Nephron (organoid): ENCODE results near the gene ASB2.

ENCODE experiments used
- H3K27ac Mint-ChIP-seq, 3 experiments: 2 replicates each; pipeline ENCODE4 v1.8.0; 2020; ENCODE audit warnings: mixed read lengths in 3 of 3, mild to moderate bottlenecking in 2 of 3, moderate library complexity in 1 of 3
- H3K27me3 Mint-ChIP-seq: 2 replicates; pipeline ENCODE4 v1.8.0; 2021; ENCODE audit warnings: low read depth, mild to moderate bottlenecking, moderate library complexity, mixed read lengths
- H3K36me3 Mint-ChIP-seq: 2 replicates; pipeline ENCODE4 v1.8.0; 2020; ENCODE audit warnings: low read depth, mixed read lengths
- H3K4me1 Mint-ChIP-seq: 2 replicates; pipeline ENCODE4 v1.8.0; 2020; ENCODE audit warnings: mixed read lengths
- H3K4me3 Mint-ChIP-seq, 3 experiments: 2 replicates each; pipeline ENCODE4 v1.8.0; 2020; ENCODE audit warnings: mild to moderate bottlenecking in 3 of 3, mixed read lengths in 3 of 3, moderate library complexity in 2 of 3
- H3K9me3 Mint-ChIP-seq: 2 replicates; pipeline ENCODE4 v1.8.0; 2020; ENCODE audit warnings: mixed read lengths
- CTCF ChIP-seq, 3 experiments: fragments of 200-600 bp; sonication (generic); IDR thresholded peaks; one replicate each; pipeline ENCODE4 v1.5.0; 2021; ENCODE audit warnings: antibody characterized with exemption in 3 of 3; ENCODE audit not compliant: unreplicated experiment in 3 of 3

Gene ASB2

GRCh38 chr14:93967637-93968250 lies 8.6 kb downstream of the ASB2 start:
- TF ChIP-seq CTCF (IDR thresholded peaks at IDR 0.05; ENCODE audit: unreplicated experiment in 3 of 3) = no peak
- H3K27me3 Mint-ChIP-seq = peaks cover 24% of the 10 kb centered on the region
- no peaks in the 10 kb centered on the region for H3K36me3 Mint-ChIP-seq

GRCh38 chr14:93965946-93966474 lies 10.4 kb downstream of the ASB2 start:
- Mint-ChIP-seq H3K4me1 (peaks cover 39% of the 10 kb centered on the region), H3K27me3 (peaks cover 22% of the 10 kb centered on the region), H3K9me3 (no peaks in the 10 kb centered on the region), H3K4me3 (no peak overlapping the region), H3K36me3 (no peaks in the 10 kb centered on the region), H3K27ac (no peak overlapping the region)
- no peak for TF ChIP-seq CTCF (IDR thresholded peaks at IDR 0.05; ENCODE audit: unreplicated experiment in 3 of 3)

More at GRCh38 chr14:93967637-93968250, 8.6 kb downstream of the ASB2 start:
- Mint-ChIP-seq H3K9me3 (no peaks in the 10 kb centered on the region), H3K27ac (no peak overlapping the region), H3K4me1 (peaks cover 42% of the 10 kb centered on the region), H3K4me3 (no peak overlapping the region)

GRCh38 chr14:93965287-93965821 lies 11.0 kb downstream of the ASB2 start:
- H3K4me3 Mint-ChIP-seq = no peak overlapping the region
- no peaks in the 10 kb centered on the region for H3K9me3 Mint-ChIP-seq
- H3K27ac Mint-ChIP-seq = no peak overlapping the region
- no peak for TF ChIP-seq CTCF (IDR thresholded peaks at IDR 0.05; ENCODE audit: unreplicated experiment in 3 of 3)
- peaks cover 22% of the 10 kb centered on the region for H3K27me3 Mint-ChIP-seq
- H3K4me1 Mint-ChIP-seq = peaks cover 32% of the 10 kb centered on the region
- no peaks in the 10 kb centered on the region for H3K36me3 Mint-ChIP-seq

GRCh38 chr14:93964820-93965286 lies 11.5 kb downstream of the ASB2 start:
- Mint-ChIP-seq H3K4me1 (peaks cover 32% of the 10 kb centered on the region), H3K36me3 (no peaks in the 10 kb centered on the region), H3K9me3 (no peaks in the 10 kb centered on the region), H3K27me3 (peaks cover 22% of the 10 kb centered on the region), H3K4me3 (peak overlapping the region in 1 of 3 experiments; percentile 2), H3K27ac (no peak overlapping the region)
- TF ChIP-seq CTCF (IDR thresholded peaks at IDR 0.05; ENCODE audit: unreplicated experiment in 3 of 3) = no peak

GRCh38 chr14:93964281-93964680 lies 12.1 kb downstream of the ASB2 start:
- TF ChIP-seq CTCF (IDR thresholded peaks at IDR 0.05; ENCODE audit: unreplicated experiment in 3 of 3) = no peak
- Mint-ChIP-seq H3K4me1 (peaks cover 35% of the 10 kb centered on the region), H3K4me3 (no peak overlapping the region), H3K36me3 (no peaks in the 10 kb centered on the region), H3K9me3 (no peaks in the 10 kb centered on the region), H3K27me3 (peaks cover 22% of the 10 kb centered on the region), H3K27ac (no peak overlapping the region)

GRCh38 chr14:93963692-93964091 lies 12.7 kb downstream of the ASB2 start:
- no peak overlapping the region for H3K27ac Mint-ChIP-seq
- H3K27me3 Mint-ChIP-seq = peaks cover 17% of the 10 kb centered on the region
- peaks cover 35% of the 10 kb centered on the region for H3K4me1 Mint-ChIP-seq
- no peak overlapping the region for H3K4me3 Mint-ChIP-seq
- no peak for TF ChIP-seq CTCF (IDR thresholded peaks at IDR 0.05; ENCODE audit: unreplicated experiment in 3 of 3)
- no peaks in the 10 kb centered on the region for H3K36me3 Mint-ChIP-seq
- no peaks in the 10 kb centered on the region for H3K9me3 Mint-ChIP-seq
